OCI-LY1 (cell line): ENCODE data around the gene SSC5D.

ENCODE experiments used
- EZH2 ChIP-seq: fragments of 200-600 bp; sonication (generic), shearing (Covaris generic); IDR thresholded peaks from 2 replicates; pipeline ENCODE4 v1.8.0; 2017; ENCODE audit warnings: borderline replicate concordance, mixed run types, mild to moderate bottlenecking, antibody characterized with exemption, low read length, moderate library complexity, mixed read lengths
- TF ChIP-seq, protein P1 (sequence below): fragments of 200-600 bp; sonication (generic), shearing (Covaris generic); IDR thresholded peaks from 2 replicates; pipeline ENCODE4 v1.5.1; 2017; ENCODE audit warnings: mild to moderate bottlenecking, antibody characterized with exemption, low read length, moderate library complexity, mixed read lengths

GRCh38 chr19:55441692-55442321 is 46.4 kb upstream of the SSC5D start:
- TF ChIP-seq, protein P1, sequence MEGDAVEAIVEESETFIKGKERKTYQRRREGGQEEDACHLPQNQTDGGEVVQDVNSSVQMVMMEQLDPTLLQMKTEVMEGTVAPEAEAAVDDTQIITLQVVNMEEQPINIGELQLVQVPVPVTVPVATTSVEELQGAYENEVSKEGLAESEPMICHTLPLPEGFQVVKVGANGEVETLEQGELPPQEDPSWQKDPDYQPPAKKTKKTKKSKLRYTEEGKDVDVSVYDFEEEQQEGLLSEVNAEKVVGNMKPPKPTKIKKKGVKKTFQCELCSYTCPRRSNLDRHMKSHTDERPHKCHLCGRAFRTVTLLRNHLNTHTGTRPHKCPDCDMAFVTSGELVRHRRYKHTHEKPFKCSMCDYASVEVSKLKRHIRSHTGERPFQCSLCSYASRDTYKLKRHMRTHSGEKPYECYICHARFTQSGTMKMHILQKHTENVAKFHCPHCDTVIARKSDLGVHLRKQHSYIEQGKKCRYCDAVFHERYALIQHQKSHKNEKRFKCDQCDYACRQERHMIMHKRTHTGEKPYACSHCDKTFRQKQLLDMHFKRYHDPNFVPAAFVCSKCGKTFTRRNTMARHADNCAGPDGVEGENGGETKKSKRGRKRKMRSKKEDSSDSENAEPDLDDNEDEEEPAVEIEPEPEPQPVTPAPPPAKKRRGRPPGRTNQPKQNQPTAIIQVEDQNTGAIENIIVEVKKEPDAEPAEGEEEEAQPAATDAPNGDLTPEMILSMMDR: no peak
- TF ChIP-seq EZH2: no peak
